ENCODE results near the gene ZNF497.
A peak's percentile ranks its signal among the peaks of the same experiment; 100 is the strongest.

ZNF497 gene

GRCh38 chr19:58362272-58362994, at the start of gene ZNF497:
Gene ZNF497 (minus strand): TSS chr19:58362751. CDS start chr19:58357635, 5,116 bp downstream.
- H3K4me1 ChIP-seq (ENCODE audit: low read length) = no peaks in the 10 kb centered on the region
- no peak within 1 kb of the TSS; the same call in 1 of the 2 replicates for H3K4me2 ChIP-seq (ENCODE audit: low read depth, low read length)
- H4K20me1 ChIP-seq (ENCODE audit: insufficient read depth, low read length) = no peaks in the 10 kb centered on the region
- no peaks in the 10 kb centered on the region for H3K9me2 ChIP-seq (replicated peaks; ENCODE audit: insufficient read depth, low read length)
- H3K9me3 ChIP-seq (replicated peaks; ENCODE audit: insufficient read depth, low read length) = no peaks in the 10 kb centered on the region
- H2AFZ ChIP-seq (ENCODE audit: low read length) = peak within 1 kb of the TSS; percentile 42; the same call in 1 of the 2 replicates
- peak within 1 kb of the TSS; percentile 42; the same call in 1 of the 2 replicates for H3K4me3 ChIP-seq (ENCODE audit: low read length)
- no peaks in the 10 kb centered on the region for H3K36me3 ChIP-seq (replicated peaks; ENCODE audit: insufficient read depth, low read length)
- no peak for TF ChIP-seq EZH2 (optimal IDR thresholded peaks at IDR 0.05; ENCODE audit: low read depth, low read length)
- TF ChIP-seq, protein P1, sequence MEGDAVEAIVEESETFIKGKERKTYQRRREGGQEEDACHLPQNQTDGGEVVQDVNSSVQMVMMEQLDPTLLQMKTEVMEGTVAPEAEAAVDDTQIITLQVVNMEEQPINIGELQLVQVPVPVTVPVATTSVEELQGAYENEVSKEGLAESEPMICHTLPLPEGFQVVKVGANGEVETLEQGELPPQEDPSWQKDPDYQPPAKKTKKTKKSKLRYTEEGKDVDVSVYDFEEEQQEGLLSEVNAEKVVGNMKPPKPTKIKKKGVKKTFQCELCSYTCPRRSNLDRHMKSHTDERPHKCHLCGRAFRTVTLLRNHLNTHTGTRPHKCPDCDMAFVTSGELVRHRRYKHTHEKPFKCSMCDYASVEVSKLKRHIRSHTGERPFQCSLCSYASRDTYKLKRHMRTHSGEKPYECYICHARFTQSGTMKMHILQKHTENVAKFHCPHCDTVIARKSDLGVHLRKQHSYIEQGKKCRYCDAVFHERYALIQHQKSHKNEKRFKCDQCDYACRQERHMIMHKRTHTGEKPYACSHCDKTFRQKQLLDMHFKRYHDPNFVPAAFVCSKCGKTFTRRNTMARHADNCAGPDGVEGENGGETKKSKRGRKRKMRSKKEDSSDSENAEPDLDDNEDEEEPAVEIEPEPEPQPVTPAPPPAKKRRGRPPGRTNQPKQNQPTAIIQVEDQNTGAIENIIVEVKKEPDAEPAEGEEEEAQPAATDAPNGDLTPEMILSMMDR (IDR thresholded peaks at IDR 0.05; ENCODE audit: low read length) = no peak
- no peak for TF ChIP-seq EZH2phosphoT487 (IDR thresholded peaks at IDR 0.05; ENCODE audit: low read length)
- H3K27me3 ChIP-seq (replicated peaks; ENCODE audit: insufficient read depth, low read length) = no peaks in the 10 kb centered on the region
- DNase-seq = peak; percentile 43
- H3K79me2 ChIP-seq (ENCODE audit: low read length) = no peaks in the 10 kb centered on the region
- H3K9ac ChIP-seq (ENCODE audit: low read length) = no peak within 1 kb of the TSS
- H3F3A ChIP-seq (ENCODE audit: insufficient read depth, low read length) = no peaks in the 10 kb centered on the region
- no peak within 1 kb of the TSS for H3K27ac ChIP-seq (ENCODE audit: low read length)

GRCh38 chr19:58409010-58409790, 46.6 kb upstream of the ZNF497 start:
- Histone ChIP-seq H3K9me2 (replicated peaks; ENCODE audit: insufficient read depth, low read length) (no peaks in the 10 kb centered on the region), H3K27me3 (replicated peaks; ENCODE audit: insufficient read depth, low read length) (no peaks in the 10 kb centered on the region), H3K36me3 (replicated peaks; ENCODE audit: insufficient read depth, low read length) (no peaks in the 10 kb centered on the region), H3K27ac (ENCODE audit: low read length) (no peak overlapping the region), H3K9me3 (replicated peaks; ENCODE audit: insufficient read depth, low read length) (no peaks in the 10 kb centered on the region), H4K20me1 (ENCODE audit: insufficient read depth, low read length) (no peaks in the 10 kb centered on the region), H3K9ac (ENCODE audit: low read length) (peak overlapping the region; percentile 67; the same call in 1 of the 2 replicates), H3K4me2 (ENCODE audit: low read depth, low read length) (peak overlapping the region; percentile 97), H3K4me1 (ENCODE audit: low read length) (0 out of 2 replicates have a peak, but pooled peaks cover 6% of the 10 kb centered on the region), H3F3A (ENCODE audit: insufficient read depth, low read length) (no peaks in the 10 kb centered on the region), H2AFZ (ENCODE audit: low read length) (peak overlapping the region; percentile 97), H3K79me2 (ENCODE audit: low read length) (no peaks in the 10 kb centered on the region), H3K4me3 (ENCODE audit: low read length) (peak overlapping the region; percentile 95)
- TF ChIP-seq, protein P1 (IDR thresholded peaks at IDR 0.05; ENCODE audit: low read length) = no peak
- TF ChIP-seq EZH2phosphoT487 (IDR thresholded peaks at IDR 0.05; ENCODE audit: low read length) = no peak
- TF ChIP-seq EZH2 (optimal IDR thresholded peaks at IDR 0.05; ENCODE audit: low read depth, low read length) = no peak
- no peak for DNase-seq

GRCh38 chr19:58408152-58409009, 45.8 kb upstream of the ZNF497 start, which contains the start of gene ZNF584:
Gene ZNF584 (plus strand): TSS chr19:58408649. CDS start chr19:58409148, 499 bp downstream.
- Histone ChIP-seq H3K27me3 (replicated peaks; ENCODE audit: insufficient read depth, low read length) (no peaks in the 10 kb centered on the region), H3K9ac (ENCODE audit: low read length) (peak within 1 kb of the TSS; percentile 67), H3F3A (ENCODE audit: insufficient read depth, low read length) (no peaks in the 10 kb centered on the region), H3K27ac (ENCODE audit: low read length) (no peak within 1 kb of the TSS), H3K9me3 (replicated peaks; ENCODE audit: insufficient read depth, low read length) (no peaks in the 10 kb centered on the region), H3K79me2 (ENCODE audit: low read length) (no peaks in the 10 kb centered on the region), H3K9me2 (replicated peaks; ENCODE audit: insufficient read depth, low read length) (no peaks in the 10 kb centered on the region), H2AFZ (ENCODE audit: low read length) (peak within 1 kb of the TSS; percentile 97), H3K36me3 (replicated peaks; ENCODE audit: insufficient read depth, low read length) (no peaks in the 10 kb centered on the region), H3K4me2 (ENCODE audit: low read depth, low read length) (peak within 1 kb of the TSS; percentile 97), H4K20me1 (ENCODE audit: insufficient read depth, low read length) (no peaks in the 10 kb centered on the region), H3K4me3 (ENCODE audit: low read length) (peak within 1 kb of the TSS; percentile 95), H3K4me1 (ENCODE audit: low read length) (0 out of 2 replicates have a peak, but pooled peaks cover 6% of the 10 kb centered on the region)
- DNase-seq = peak; percentile 93
- TF ChIP-seq EZH2 (optimal IDR thresholded peaks at IDR 0.05; ENCODE audit: low read depth, low read length) = no peak
- TF ChIP-seq, protein P1 (IDR thresholded peaks at IDR 0.05; ENCODE audit: low read length) = peak; percentile 37

All from MM.1S (cell line).